Glutamatergic neuron (in vitro differentiated cells): ENCODE data around the gene ADAMTS7. TPM values are rescaled to one million over a fixed set of nuclear protein-coding genes. Genes with fewer than 3 reads are reported as not detected.
"Not testable (repeated sequence)": the region's sequence is repeated elsewhere in the genome, so short reads cannot be mapped to it uniquely, and the experiment has no call there.

Experiments
- DNase-seq: peaks from one replicate; pipeline ENCODE4 v3.0.0; 2022
- H3K27ac Mint-ChIP-seq: one replicate; pipeline ENCODE4 v1.8.0; 2020; ENCODE audit warnings: mild to moderate bottlenecking, mixed read lengths, inconsistent platforms; ENCODE audit not compliant: unreplicated experiment
- H3K27me3 Mint-ChIP-seq: one replicate; pipeline ENCODE4 v1.8.0; 2020; ENCODE audit warnings: mild to moderate bottlenecking, moderate library complexity, mixed read lengths, inconsistent platforms; ENCODE audit not compliant: unreplicated experiment
- H3K36me3 Mint-ChIP-seq: one replicate; pipeline ENCODE4 v1.8.0; 2020; ENCODE audit warnings: mild to moderate bottlenecking, mixed read lengths, inconsistent platforms; ENCODE audit not compliant: unreplicated experiment
- H3K4me1 Mint-ChIP-seq: one replicate; pipeline ENCODE4 v1.8.0; 2020; ENCODE audit warnings: mild to moderate bottlenecking, low read depth, mixed read lengths, inconsistent platforms; ENCODE audit not compliant: unreplicated experiment
- H3K4me3 Mint-ChIP-seq: one replicate; pipeline ENCODE4 v1.8.0; 2020; ENCODE audit warnings: mild to moderate bottlenecking, mixed read lengths, inconsistent platforms; ENCODE audit not compliant: unreplicated experiment
- H3K9me3 Mint-ChIP-seq: one replicate; pipeline ENCODE4 v1.8.0; 2020; ENCODE audit warnings: mild to moderate bottlenecking, moderate library complexity, mixed read lengths, inconsistent platforms; ENCODE audit not compliant: unreplicated experiment
- CTCF ChIP-seq: fragments of 200-600 bp; sonication (generic); IDR thresholded peaks from one replicate; pipeline ENCODE4 v1.5.0; 2021; ENCODE audit not compliant: partially characterized antibody, unreplicated experiment
- total RNA-seq: library from RNA; stranded (reverse); fragmentation: NEBNext Ultra II Directional; extraction: Animal tissue kit (Norgen Biotek cat#: 25700); gene quantifications from one replicate; pipeline ENCODE4 v1.2.1, GENCODE V29; 2021; ENCODE audit not compliant: unreplicated experiment

ADAMTS7 gene
- total RNA-seq, 1 donor from 2014 or later, result 181 TPM

GRCh38 chr15:78772738-78773137 is 38.5 kb downstream of the ADAMTS7 start:
- no peak overlapping the region for H3K27ac Mint-ChIP-seq
- peaks cover 5% of the 10 kb centered on the region for H3K9me3 Mint-ChIP-seq
- H3K27me3 Mint-ChIP-seq, result peaks cover 9% of the 10 kb centered on the region
- H3K4me3 Mint-ChIP-seq, result no peak overlapping the region
- H3K4me1 Mint-ChIP-seq, result no peaks in the 10 kb centered on the region
- H3K36me3 Mint-ChIP-seq, result no peaks in the 10 kb centered on the region
- DNase-seq, result no peak
- TF ChIP-seq CTCF, result no peak

GRCh38 chr15:78771436-78772000 is 39.7 kb downstream of the ADAMTS7 start:
- not testable (repeated sequence) for H3K36me3 Mint-ChIP-seq, DNase-seq, H3K9me3 Mint-ChIP-seq, H3K27me3 Mint-ChIP-seq, H3K4me3 Mint-ChIP-seq, H3K4me1 Mint-ChIP-seq, H3K27ac Mint-ChIP-seq

- not testable (repeated sequence) for H3K4me3 Mint-ChIP-seq, DNase-seq, H3K4me1 Mint-ChIP-seq, H3K9me3 Mint-ChIP-seq, H3K36me3 Mint-ChIP-seq, H3K27ac Mint-ChIP-seq, H3K27me3 Mint-ChIP-seq
Measured at GRCh38 chr15:78771020-78771419, 40.2 kb downstream of the ADAMTS7 start.

GRCh38 chr15:78769473-78770225 is 41.6 kb downstream of the ADAMTS7 start:
- H3K27me3 Mint-ChIP-seq, H3K9me3 Mint-ChIP-seq, H3K27ac Mint-ChIP-seq, H3K36me3 Mint-ChIP-seq, DNase-seq, H3K4me3 Mint-ChIP-seq, H3K4me1 Mint-ChIP-seq: not testable (repeated sequence)

GRCh38 chr15:78768531-78769408 is 42.5 kb downstream of the ADAMTS7 start:
- Mint-ChIP-seq H3K27ac (no peak overlapping the region), H3K4me1 (peaks cover 2% of the 10 kb centered on the region), H3K27me3 (peaks cover 12% of the 10 kb centered on the region), H3K4me3 (no peak overlapping the region), H3K9me3 (peaks cover 7% of the 10 kb centered on the region), H3K36me3 (no peaks in the 10 kb centered on the region)
- TF ChIP-seq CTCF, result no peak
- DNase-seq, result no peak

- Mint-ChIP-seq H3K9me3 (peaks cover 10% of the 10 kb centered on the region), H3K36me3 (no peaks in the 10 kb centered on the region), H3K4me3 (no peak overlapping the region), H3K27ac (no peak overlapping the region), H3K27me3 (peaks cover 16% of the 10 kb centered on the region), H3K4me1 (peaks cover 4% of the 10 kb centered on the region)
- no peak for TF ChIP-seq CTCF
- no peak for DNase-seq
Measured at GRCh38 chr15:78768096-78768495, 43.2 kb downstream of the ADAMTS7 start.
